NCI-H1694 treated with DMSO at 0.1 percent for 48 hours (cell line): Measurements from ENCODE around the gene RSL1D1.
A peak's percentile ranks its signal among the peaks of the same experiment; 100 is the strongest.
"Not testable (repeated sequence)": the region's sequence is repeated elsewhere in the genome, so short reads cannot be mapped to it uniquely, and the experiment has no call there.

ENCODE experiments used
- DNase-seq: peaks from one replicate; lab custom pipeline; 2025; lab: John Stamatoyannopoulos, UW

The RSL1D1 gene

GRCh38 chr16:11797166-11797956, 54.0 kb downstream of the RSL1D1 start, which contains the start of gene ZC3H7A:
ZC3H7A (minus strand) TSS chr16:11797258; CDS start chr16:11782354, 14,904 bp downstream.
- peak; percentile 80 for DNase-seq

GRCh38 chr16:11796227-11797165, 54.8 kb downstream of the RSL1D1 start:
- DNase-seq = no peak

- DNase-seq = no peak
Observed at GRCh38 chr16:11795887-11796226, 55.5 kb downstream of the RSL1D1 start.

- DNase-seq = no peak
Observed at GRCh38 chr16:11794996-11795886, 56.1 kb downstream of the RSL1D1 start.

GRCh38 chr16:11794447-11794846, 56.9 kb downstream of the RSL1D1 start:
- no peak for DNase-seq

- DNase-seq = no peak
Observed at GRCh38 chr16:11793840-11794239, 57.5 kb downstream of the RSL1D1 start.

GRCh38 chr16:11792410-11793241, 58.7 kb downstream of the RSL1D1 start:
- peak; percentile 69 for DNase-seq

- DNase-seq = no peak
Observed at GRCh38 chr16:11791144-11791828, 60.1 kb downstream of the RSL1D1 start.

- no peak for DNase-seq
Observed at GRCh38 chr16:11788914-11789313, 62.4 kb downstream of the RSL1D1 start.

- not testable (repeated sequence) for DNase-seq
Observed at GRCh38 chr16:11784980-11785599, 66.3 kb downstream of the RSL1D1 start.

GRCh38 chr16:11784381-11784780, 67.0 kb downstream of the RSL1D1 start:
- not testable (repeated sequence) for DNase-seq

- DNase-seq = no peak
Observed at GRCh38 chr16:11784038-11784369, 67.3 kb downstream of the RSL1D1 start.
